ENCODE measurements around the gene ERG.

DNA sequence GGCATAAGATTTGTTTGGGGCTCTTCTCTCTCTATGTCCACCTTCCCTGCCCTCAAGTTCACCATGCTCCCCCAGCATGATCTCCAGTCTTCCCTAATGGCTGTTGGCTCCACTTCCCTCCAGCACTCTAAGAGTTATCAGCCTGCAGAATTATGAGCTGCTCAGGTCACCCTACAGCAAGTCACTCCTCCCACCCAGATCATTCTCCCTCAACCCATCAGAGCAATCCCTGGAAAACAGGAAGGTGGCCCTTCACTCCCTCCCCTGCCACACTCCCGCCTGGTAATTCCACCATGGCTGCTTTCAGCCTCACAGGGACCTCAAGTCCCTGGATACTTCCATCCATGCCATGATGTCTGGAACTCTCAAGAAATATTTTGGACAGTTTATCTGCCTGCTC, 137.0 kb downstream of the ERG start:
- no peak for TF ChIP-seq EZH2 (IDR thresholded peaks at IDR 0.05)
- TF ChIP-seq, protein P1, sequence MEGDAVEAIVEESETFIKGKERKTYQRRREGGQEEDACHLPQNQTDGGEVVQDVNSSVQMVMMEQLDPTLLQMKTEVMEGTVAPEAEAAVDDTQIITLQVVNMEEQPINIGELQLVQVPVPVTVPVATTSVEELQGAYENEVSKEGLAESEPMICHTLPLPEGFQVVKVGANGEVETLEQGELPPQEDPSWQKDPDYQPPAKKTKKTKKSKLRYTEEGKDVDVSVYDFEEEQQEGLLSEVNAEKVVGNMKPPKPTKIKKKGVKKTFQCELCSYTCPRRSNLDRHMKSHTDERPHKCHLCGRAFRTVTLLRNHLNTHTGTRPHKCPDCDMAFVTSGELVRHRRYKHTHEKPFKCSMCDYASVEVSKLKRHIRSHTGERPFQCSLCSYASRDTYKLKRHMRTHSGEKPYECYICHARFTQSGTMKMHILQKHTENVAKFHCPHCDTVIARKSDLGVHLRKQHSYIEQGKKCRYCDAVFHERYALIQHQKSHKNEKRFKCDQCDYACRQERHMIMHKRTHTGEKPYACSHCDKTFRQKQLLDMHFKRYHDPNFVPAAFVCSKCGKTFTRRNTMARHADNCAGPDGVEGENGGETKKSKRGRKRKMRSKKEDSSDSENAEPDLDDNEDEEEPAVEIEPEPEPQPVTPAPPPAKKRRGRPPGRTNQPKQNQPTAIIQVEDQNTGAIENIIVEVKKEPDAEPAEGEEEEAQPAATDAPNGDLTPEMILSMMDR (IDR thresholded peaks at IDR 0.05): no peak
- no peak for TF ChIP-seq EZH2phosphoT487 (IDR thresholded peaks at IDR 0.05)

Data from neural progenitor cell (in vitro differentiated cells).